Sigmoid colon (tissue), 4 donors: Measurements from ENCODE around the gene NDST3.

Experiments
- CTCF ChIP-seq, 4 experiments: fragments of 450-650 bp in 3 of 4; fragments of 200-600 bp in 1 of 4; IDR thresholded peaks; one replicate each; pipeline ENCODE4 v1.5.1; 2016 to 2019; ENCODE audit warnings: antibody characterized with exemption in 4 of 4, mild to moderate bottlenecking in 3 of 4, moderate library complexity in 2 of 4
- POLR2A ChIP-seq, 2 donors: fragments of 450-650 bp; IDR thresholded peaks; one replicate each; pipeline ENCODE4 v1.6.1; 2016; ENCODE audit warnings: antibody characterized with exemption in 2 of 2, mild to moderate bottlenecking in 2 of 2, moderate library complexity in 2 of 2
- POLR2AphosphoS5 ChIP-seq, 4 donors: sonication (generic); formaldehyde crosslinking; IDR thresholded peaks; one replicate each; pipeline ENCODE4 v1.6.1; 2017; ENCODE audit warnings: antibody characterized with exemption in 4 of 4

- no peak for TF ChIP-seq CTCF (IDR thresholded peaks at IDR 0.05)
- no peak for TF ChIP-seq POLR2AphosphoS5 (IDR thresholded peaks at IDR 0.05)
- no peak for TF ChIP-seq POLR2A (IDR thresholded peaks at IDR 0.05)
Measured at GRCh38 chr4:118290951-118291350, 256.7 kb downstream of the NDST3 start.
